HCT116 (cell line): ENCODE results near the gene ANKIB1.

Experiments
- CEBPB ChIP-seq: IDR thresholded peaks from 2 replicates; pipeline ENCODE4 v1.6.1; 2012; ENCODE audit warnings: low read depth
- EGR1 ChIP-seq: IDR thresholded peaks from 2 replicates; pipeline ENCODE4 v1.6.1; 2012; ENCODE audit warnings: low read depth
- EZH2 ChIP-seq: fragments of 200-600 bp; sonication (generic); IDR thresholded peaks from 2 replicates; pipeline ENCODE4 v1.6.1; 2017; ENCODE audit warnings: antibody characterized with exemption, mixed run types
- EZH2phosphoT487 ChIP-seq: fragments of 200-600 bp; IDR thresholded peaks from 2 replicates; pipeline ENCODE4 v1.6.1; 2018; ENCODE audit warnings: antibody characterized with exemption, borderline replicate concordance
- POLR2A ChIP-seq: IDR thresholded peaks from 2 replicates; pipeline ENCODE4 v1.7.0; 2011; ENCODE audit warnings: borderline replicate concordance; ENCODE audit not compliant: insufficient read depth, insufficient read length; ENCODE audit errors: extremely low read depth
- SP1 ChIP-seq: IDR thresholded peaks from 2 replicates; pipeline ENCODE4 v1.6.1; 2012; ENCODE audit warnings: low read depth
- TF ChIP-seq, protein P1 (sequence below), 3 experiments: fragments of 200-600 bp in 1 of 3; sonication (generic) in 1 of 3; IDR thresholded peaks in 2 of 3; conservative IDR thresholded peaks in 1 of 3; 2 replicates each; pipeline ENCODE4 v1.5.1; 2012 to 2017; ENCODE audit warnings: low read depth in 2 of 3, low read length in 2 of 3, antibody characterized with exemption in 1 of 3, borderline replicate concordance in 1 of 3, control low read depth in 1 of 3, mild to moderate bottlenecking in 1 of 3, mixed read lengths in 1 of 3, mixed run types in 1 of 3, moderate library complexity in 1 of 3; ENCODE audit not compliant: insufficient read depth in 1 of 3
- TF ChIP-seq, protein P2 (sequence below): IDR thresholded peaks from 2 replicates; pipeline ENCODE4 v1.6.1; 2012

DNA sequence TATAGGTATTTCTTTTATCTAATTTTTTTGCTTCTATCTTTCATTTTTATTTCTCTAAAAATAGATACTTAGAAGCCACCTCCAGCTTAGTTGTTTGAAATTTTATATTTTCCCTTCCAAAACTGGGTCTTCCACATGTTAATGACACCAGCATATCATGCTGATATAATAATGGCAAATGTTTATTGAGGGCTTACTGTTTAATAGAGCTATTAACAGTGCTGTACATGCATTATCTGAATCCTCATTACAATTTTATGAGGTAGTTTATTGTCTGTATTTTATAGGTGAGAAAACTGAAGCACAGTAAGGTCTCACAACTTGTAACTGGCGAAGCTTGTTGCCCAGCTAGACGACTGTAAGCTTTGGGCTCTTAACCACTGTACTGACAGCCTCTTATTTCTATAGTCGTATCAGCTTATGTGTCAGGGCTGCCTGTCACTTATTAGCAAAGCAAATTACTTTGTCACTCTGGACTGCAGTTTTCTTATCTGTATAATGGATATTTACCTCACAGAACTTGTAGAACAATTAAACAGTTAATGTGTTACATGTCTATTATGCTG, 51.2 kb downstream of the ANKIB1 start:
- no peak for TF ChIP-seq EZH2
- TF ChIP-seq, protein P1, sequence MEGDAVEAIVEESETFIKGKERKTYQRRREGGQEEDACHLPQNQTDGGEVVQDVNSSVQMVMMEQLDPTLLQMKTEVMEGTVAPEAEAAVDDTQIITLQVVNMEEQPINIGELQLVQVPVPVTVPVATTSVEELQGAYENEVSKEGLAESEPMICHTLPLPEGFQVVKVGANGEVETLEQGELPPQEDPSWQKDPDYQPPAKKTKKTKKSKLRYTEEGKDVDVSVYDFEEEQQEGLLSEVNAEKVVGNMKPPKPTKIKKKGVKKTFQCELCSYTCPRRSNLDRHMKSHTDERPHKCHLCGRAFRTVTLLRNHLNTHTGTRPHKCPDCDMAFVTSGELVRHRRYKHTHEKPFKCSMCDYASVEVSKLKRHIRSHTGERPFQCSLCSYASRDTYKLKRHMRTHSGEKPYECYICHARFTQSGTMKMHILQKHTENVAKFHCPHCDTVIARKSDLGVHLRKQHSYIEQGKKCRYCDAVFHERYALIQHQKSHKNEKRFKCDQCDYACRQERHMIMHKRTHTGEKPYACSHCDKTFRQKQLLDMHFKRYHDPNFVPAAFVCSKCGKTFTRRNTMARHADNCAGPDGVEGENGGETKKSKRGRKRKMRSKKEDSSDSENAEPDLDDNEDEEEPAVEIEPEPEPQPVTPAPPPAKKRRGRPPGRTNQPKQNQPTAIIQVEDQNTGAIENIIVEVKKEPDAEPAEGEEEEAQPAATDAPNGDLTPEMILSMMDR (IDR thresholded peaks at IDR 0.05 in 2 of 3, conservative IDR thresholded peaks at IDR 0.05 in 1 of 3; ENCODE audit: borderline replicate concordance in 1 of 3, insufficient read depth in 1 of 3, low read depth in 2 of 3, low read length in 2 of 3): no peak
- TF ChIP-seq EGR1: no peak
- TF ChIP-seq SP1: no peak
- TF ChIP-seq, protein P2, sequence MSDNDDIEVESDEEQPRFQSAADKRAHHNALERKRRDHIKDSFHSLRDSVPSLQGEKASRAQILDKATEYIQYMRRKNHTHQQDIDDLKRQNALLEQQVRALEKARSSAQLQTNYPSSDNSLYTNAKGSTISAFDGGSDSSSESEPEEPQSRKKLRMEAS: no peak
- TF ChIP-seq POLR2A: no peak
- TF ChIP-seq CEBPB: no peak
- TF ChIP-seq EZH2phosphoT487: no peak
